Occipital lobe (tissue), 2 donors: Measurements from ENCODE around the gene THTPA. TPM values are rescaled to one million over a fixed set of nuclear protein-coding genes. Genes with fewer than 3 reads are reported as not detected.
A peak's percentile ranks its signal among the peaks of the same experiment; 100 is the strongest.
"Not testable (repeated sequence)": the region's sequence is repeated elsewhere in the genome, so short reads cannot be mapped to it uniquely, and the experiment has no call there.

Source experiments
- DNase-seq: peaks from one replicate; lab custom pipeline; 2025; lab: John Stamatoyannopoulos, UW
- total RNA-seq: library from RNA; depleted of rRNA; stranded (reverse); fragments of >200 nt; gene quantifications from one replicate; pipeline ENCODE4 v1.2.3, GENCODE V29; 2014

The THTPA gene
- total RNA-seq, 1 donor from 2014 or later: 6.9 TPM

GRCh38 chr14:23582906-23583760, 27.1 kb downstream of the THTPA start:
- DNase-seq: no peak

DNA sequence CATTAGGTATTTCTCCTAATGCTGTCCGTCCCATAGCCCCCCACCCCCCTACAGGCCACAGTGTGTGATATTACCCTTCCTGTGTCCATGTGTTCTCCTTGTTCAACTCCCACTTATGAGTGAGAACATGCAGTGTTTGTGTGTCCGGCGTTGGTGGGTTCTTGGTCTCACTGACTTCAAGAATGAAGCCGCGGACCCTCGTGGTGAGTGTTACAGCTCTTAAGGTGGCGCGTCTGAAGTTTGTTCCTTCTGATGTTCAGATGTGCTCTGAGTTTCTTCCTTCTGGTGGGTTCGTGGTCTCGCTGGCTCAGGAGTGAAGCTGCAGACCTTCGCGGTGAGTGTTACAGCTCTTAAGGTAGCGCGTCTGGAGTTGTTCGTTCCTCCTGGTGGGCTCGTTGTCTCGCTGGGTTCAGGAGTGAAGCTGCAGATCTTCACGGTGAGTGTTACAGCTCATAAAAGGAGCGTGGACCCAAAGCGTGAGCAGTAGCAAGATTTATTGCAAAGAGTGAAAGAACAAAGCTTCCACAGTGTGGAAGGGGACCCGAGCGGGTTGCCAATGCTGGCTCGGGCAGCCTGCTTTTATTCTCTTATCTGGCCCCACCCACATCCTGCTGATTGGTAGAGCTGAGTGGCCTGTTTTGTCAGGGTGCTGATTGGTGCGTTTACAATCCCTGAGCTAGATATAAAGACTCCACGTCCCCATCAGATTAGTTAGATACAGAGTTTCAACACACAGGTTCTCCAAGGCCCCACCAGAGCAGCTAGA, 27.9 kb downstream of the THTPA start:
- not testable (repeated sequence) for DNase-seq

- DNase-seq: not testable (repeated sequence)
Measured at GRCh38 chr14:23584527-23585203, 28.6 kb downstream of the THTPA start.

DNA sequence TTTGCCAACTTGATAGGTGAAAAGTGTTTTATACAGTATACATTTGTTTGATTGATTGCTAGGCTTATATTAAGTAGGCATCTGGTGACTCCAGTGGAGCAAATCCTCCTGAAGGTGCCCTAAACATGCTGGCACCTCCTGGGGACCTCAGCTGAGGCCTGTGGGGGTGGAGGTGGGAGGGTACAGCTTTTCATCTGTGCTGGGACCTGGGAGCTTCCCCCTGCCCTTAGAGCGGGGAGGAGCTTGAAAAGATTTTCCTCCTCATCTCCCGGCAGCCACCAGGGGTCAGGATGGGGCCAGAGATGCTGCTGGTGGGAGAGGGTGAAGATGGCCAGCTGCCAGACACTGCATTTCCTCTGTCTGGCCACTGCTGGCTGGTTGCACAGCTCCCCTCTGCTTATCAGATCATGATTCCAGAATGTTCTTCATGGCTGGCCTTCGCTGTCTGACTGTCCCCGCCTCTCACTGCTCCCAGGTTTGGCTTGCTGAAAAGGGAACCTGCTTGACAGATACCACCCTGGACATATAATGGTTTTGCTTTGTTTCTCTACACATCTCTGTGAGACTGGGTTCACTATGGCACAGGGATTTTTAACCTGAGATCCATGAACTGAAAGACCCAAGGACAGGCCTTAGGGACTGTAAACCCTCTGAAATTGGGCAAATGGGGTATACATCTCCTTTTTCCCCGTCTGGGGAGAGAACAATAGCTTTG, 33.0 kb downstream of the THTPA start:
- peak; percentile 63 for DNase-seq

DNA sequence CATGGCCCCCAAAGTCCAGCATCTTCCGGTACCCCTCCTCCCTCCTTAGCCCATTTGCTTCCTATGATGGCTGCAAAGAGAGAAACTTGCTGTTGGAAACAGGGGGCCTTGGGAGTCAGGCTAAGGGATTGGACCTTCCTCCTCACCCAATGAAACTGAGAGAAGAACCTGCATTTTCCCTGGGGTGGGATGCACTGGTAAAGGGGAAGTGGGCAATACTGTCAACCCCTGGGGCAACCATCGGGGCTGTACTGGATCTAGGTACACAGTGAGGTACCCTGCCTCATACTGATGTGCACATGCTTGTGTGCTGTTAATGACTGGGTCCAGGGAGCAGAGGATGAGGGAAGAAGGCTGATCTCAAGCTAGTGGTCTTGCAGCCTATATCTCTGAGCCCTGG, 33.5 kb downstream of the THTPA start:
- no peak for DNase-seq

DNA sequence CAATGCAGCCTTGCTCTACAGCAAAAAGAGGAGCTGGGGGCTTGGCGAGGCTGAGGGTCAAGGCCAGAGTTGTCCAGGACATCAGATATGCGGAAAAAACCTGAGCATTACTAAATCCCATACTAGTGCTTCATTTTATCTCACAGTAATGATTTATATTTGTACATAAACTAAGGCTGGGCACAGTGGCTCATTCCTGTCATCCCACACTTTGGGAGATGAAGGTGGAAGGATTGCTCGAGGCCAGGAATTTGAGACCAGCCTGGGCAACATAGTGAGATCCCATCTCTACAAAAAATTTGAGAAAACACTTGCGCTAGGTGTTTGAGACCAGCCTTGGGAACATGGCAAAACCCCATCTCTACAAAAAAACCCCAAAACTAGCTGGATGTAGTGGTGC, 34.1 kb downstream of the THTPA start:
- no peak for DNase-seq

GRCh38 chr14:23594191-23594590, 38.1 kb downstream of the THTPA start:
- not testable (repeated sequence) for DNase-seq

- DNase-seq: no peak
Measured at GRCh38 chr14:23600322-23600707, 44.2 kb downstream of the THTPA start.

GRCh38 chr14:23600806-23601205, 44.7 kb downstream of the THTPA start:
- no peak for DNase-seq

GRCh38 chr14:23601424-23601823, 45.4 kb downstream of the THTPA start:
- no peak for DNase-seq

DNA sequence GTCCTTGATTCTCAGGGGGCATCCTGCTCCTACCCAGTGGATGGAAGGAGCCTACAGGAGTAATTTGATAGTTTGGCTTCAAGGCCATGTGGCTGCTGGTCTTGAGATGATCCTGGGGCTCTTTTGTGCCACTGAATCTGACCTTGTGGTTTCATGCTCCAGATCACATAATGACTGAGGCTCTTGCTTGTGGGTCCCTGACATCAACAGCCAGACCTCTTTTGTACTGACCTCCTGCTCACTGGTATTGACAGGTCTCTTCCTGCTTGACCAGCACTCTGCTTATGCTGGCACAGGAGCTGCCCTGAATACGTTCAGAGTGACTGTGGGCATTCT, 45.7 kb downstream of the THTPA start:
- no peak for DNase-seq

DNA sequence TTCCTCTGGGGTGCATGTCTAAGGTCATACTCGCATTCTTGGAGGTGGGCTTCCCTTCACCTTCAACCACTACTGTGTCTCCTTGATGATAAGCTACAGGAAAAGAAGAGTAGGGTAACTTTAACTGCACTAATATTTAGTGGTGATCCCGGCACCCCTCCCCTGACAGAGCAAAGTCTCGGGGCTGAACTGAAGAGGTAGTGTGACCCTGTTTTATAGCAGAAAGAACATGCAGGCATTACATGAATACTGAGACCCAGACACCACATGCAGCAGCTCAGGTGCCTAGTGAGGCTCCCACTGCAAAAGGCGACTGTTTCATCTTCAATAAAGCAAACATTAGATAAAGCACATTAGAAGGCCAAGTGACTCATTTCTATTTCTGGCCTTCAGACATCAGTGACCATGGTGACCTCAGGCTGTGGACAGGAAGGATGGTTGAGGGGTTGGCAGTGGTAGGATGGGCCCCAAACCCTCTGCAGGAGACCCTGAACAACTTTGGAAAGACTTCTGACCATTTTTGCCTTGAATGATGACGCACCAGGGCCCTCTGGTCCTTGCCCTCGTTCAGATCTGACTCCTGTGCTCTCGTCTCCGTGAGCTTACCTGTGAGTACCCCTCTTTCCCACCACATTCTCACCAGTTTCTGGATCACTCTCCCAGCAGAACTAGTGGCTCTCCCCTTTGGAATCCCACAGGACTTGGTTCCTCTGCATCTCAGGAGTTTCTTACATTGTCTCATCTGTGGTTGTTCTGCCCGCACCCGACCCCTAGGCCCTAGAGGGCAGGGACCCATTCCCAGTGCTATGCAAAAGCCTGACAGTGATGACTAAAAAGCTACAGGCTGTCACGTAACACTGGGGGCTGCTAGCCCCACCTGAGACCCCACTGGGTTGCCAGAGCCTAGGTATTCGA, 46.4 kb downstream of the THTPA start:
- DNase-seq: no peak

DNA sequence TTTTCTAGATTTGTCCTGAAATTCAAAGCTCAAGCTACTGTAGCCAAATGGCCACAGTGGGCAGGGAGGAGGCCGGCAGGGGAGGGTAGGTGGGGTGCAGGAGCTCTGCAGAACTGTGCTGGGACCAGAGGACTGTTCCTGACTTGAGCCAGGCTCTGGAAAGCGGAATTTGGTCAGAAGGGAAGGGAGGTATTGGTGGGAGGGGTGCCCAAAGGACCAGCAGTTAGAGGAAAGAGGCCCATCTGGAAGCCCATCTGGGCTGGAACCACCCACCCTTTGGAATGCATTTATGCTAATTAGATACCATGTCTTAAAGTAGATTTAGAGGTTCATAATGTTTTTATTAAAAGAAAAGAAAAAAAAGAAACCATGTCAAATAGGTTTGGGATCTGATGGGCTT, 47.0 kb downstream of the THTPA start:
- no peak for DNase-seq

- DNase-seq: no peak
Measured at GRCh38 chr14:23604148-23604547, 48.1 kb downstream of the THTPA start.

- no peak for DNase-seq
Measured at GRCh38 chr14:23604675-23605170, 48.7 kb downstream of the THTPA start.

- no peak for DNase-seq
Measured at GRCh38 chr14:23605931-23606585, 50.0 kb downstream of the THTPA start.

- no peak for DNase-seq
Measured at GRCh38 chr14:23608454-23608853, 52.4 kb downstream of the THTPA start.

DNA sequence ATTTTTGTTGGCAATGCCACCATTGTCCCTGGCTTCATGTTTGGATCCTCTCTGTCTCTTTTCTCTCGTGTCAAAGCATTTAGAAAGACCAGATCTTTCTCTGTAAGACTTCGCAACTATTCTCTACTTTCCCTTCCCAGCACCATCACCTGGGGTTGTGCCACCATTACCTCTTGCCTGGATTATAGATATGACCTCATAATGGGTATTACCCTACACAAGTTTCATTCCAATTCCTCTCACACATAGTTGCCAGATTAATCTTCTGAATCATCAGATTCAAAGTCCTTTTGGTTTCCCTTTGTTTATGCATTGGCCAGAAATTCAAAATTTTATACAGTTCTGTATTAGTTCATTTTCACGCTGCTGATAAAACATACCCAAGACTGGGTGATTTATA, 52.9 kb downstream of the THTPA start:
- DNase-seq: no peak

- DNase-seq: not testable (repeated sequence)
Measured at GRCh38 chr14:23609411-23610089, 53.5 kb downstream of the THTPA start.
